22Rv1 (cell line): ENCODE measurements around the gene BOD1.

Source experiments
- H3K27ac ChIP-seq: fragments of 450-650 bp; 2 replicates; pipeline ENCODE4 v1.5.1; 2017
- CTCF ChIP-seq: fragments of 450-650 bp; IDR thresholded peaks from 2 replicates; pipeline ENCODE4 v1.5.1; 2017; ENCODE audit warnings: mild to moderate bottlenecking
- ZFX ChIP-seq: fragments of 450-650 bp; IDR thresholded peaks from 2 replicates; pipeline ENCODE4 v1.6.1; 2017; ENCODE audit warnings: antibody characterized with exemption, borderline replicate concordance

The BOD1 gene

GRCh38 chr5:173567548-173567947, 48.9 kb downstream of the BOD1 start:
- TF ChIP-seq CTCF (no peak), ZFX (no peak)
- H3K27ac ChIP-seq = no peak overlapping the region

GRCh38 chr5:173565491-173566072, 50.9 kb downstream of the BOD1 start:
- TF ChIP-seq ZFX = no peak
- no peak for TF ChIP-seq CTCF
- H3K27ac ChIP-seq = no peak overlapping the region

GRCh38 chr5:173564106-173564505, 52.3 kb downstream of the BOD1 start:
- no peak for TF ChIP-seq CTCF
- no peak for TF ChIP-seq ZFX
- H3K27ac ChIP-seq = no peak overlapping the region

GRCh38 chr5:173563246-173563645, 53.2 kb downstream of the BOD1 start:
- TF ChIP-seq CTCF (no peak), ZFX (no peak)
- H3K27ac ChIP-seq = no peak overlapping the region

- H3K27ac ChIP-seq = no peak overlapping the region
- TF ChIP-seq CTCF (no peak), ZFX (no peak)
Measured at GRCh38 chr5:173562451-173562850, 54.0 kb downstream of the BOD1 start.
